ENCODE results near the gene CYB5D1.

- no peak for TF ChIP-seq EZH2phosphoT487 (conservative IDR thresholded peaks at IDR 0.05; ENCODE audit: low read length)
- no peak for TF ChIP-seq CTCF (IDR thresholded peaks at IDR 0.05; ENCODE audit: insufficient read depth, low read length, poor library complexity, severe bottlenecking)
Observed at GRCh38 chr17:7832431-7832830, 25.4 kb upstream of the CYB5D1 start.
